Measurements from ENCODE around the gene POMT2.

GRCh38 chr14:77316195-77316505, 4.5 kb downstream of the POMT2 start:
- TF ChIP-seq, protein P1, sequence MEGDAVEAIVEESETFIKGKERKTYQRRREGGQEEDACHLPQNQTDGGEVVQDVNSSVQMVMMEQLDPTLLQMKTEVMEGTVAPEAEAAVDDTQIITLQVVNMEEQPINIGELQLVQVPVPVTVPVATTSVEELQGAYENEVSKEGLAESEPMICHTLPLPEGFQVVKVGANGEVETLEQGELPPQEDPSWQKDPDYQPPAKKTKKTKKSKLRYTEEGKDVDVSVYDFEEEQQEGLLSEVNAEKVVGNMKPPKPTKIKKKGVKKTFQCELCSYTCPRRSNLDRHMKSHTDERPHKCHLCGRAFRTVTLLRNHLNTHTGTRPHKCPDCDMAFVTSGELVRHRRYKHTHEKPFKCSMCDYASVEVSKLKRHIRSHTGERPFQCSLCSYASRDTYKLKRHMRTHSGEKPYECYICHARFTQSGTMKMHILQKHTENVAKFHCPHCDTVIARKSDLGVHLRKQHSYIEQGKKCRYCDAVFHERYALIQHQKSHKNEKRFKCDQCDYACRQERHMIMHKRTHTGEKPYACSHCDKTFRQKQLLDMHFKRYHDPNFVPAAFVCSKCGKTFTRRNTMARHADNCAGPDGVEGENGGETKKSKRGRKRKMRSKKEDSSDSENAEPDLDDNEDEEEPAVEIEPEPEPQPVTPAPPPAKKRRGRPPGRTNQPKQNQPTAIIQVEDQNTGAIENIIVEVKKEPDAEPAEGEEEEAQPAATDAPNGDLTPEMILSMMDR (conservative IDR thresholded peaks at IDR 0.05; ENCODE audit: low read length): peak; percentile 1; the same call in 1 of the 2 replicates
- TF ChIP-seq EZH2phosphoT487 (IDR thresholded peaks at IDR 0.05; ENCODE audit: borderline replicate concordance, low read depth, low read length): no peak
